ENCODE results near the gene KRT25.

GRCh38 chr17:40794466-40794865 lies 39.3 kb upstream of the KRT25 start:
- TF ChIP-seq CTCF (IDR thresholded peaks at IDR 0.05; ENCODE audit: low read depth, low read length, poor library complexity, severe bottlenecking), result no peak
- no peak for TF ChIP-seq EZH2phosphoT487 (IDR thresholded peaks at IDR 0.05; ENCODE audit: borderline replicate concordance, low read length)
